Measurements from ENCODE around the gene CCDC85A.

GRCh38 chr2:56210291-56210690, 26.5 kb downstream of the CCDC85A start:
- TF ChIP-seq PATZ1 (CRISPR knock-in tag; IDR thresholded peaks at IDR 0.05; ENCODE audit: borderline replicate concordance) (no peak), CREB5 (CRISPR knock-in tag; IDR thresholded peaks at IDR 0.05; ENCODE audit: low read depth) (no peak), ZNF70 (CRISPR knock-in tag; IDR thresholded peaks at IDR 0.05) (no peak), SNAI2 (CRISPR knock-in tag; IDR thresholded peaks at IDR 0.05) (no peak), CSRNP3 (CRISPR knock-in tag; IDR thresholded peaks at IDR 0.05) (no peak), TOX (CRISPR knock-in tag; IDR thresholded peaks at IDR 0.05; ENCODE audit: borderline replicate concordance) (no peak), ARNTL (CRISPR knock-in tag; IDR thresholded peaks at IDR 0.05; ENCODE audit: borderline replicate concordance, low read depth) (no peak)

All from SK-N-SH treated with all-trans-retinoic acid at 6 μM for 48 hours (cell line).